Peyer's patch (tissue), 4 donors: Measurements from ENCODE around the gene SF1. TPM values are rescaled to one million over a fixed set of nuclear protein-coding genes. Genes with fewer than 3 reads are reported as not detected.
A peak's percentile ranks its signal among the peaks of the same experiment; 100 is the strongest.

Experiments used
- DNase-seq, 3 donors: peaks; one replicate each; pipeline ENCODE4 v3.0.0-alpha.2; 2017 to 2019
- H3K27ac ChIP-seq, 4 donors: fragments of 200-600 bp; sonication (generic); one replicate each; pipeline ENCODE4 v1.5.1; 2016 to 2019
- H3K27me3 ChIP-seq, 2 donors: fragments of 200-600 bp; sonication (generic); one replicate each; pipeline ENCODE4 v1.5.1; 2019
- H3K36me3 ChIP-seq, 3 donors: fragments of 200-600 bp; sonication (generic); one replicate each; pipeline ENCODE4 v1.5.1; 2016 to 2019
- H3K4me1 ChIP-seq, 4 donors: fragments of 200-600 bp; sonication (generic); one replicate each; pipeline ENCODE4 v1.5.1; 2016 to 2019
- H3K4me3 ChIP-seq, 4 donors: fragments of 200-600 bp; sonication (generic); 1 replicate in 3 of 4; 2 replicates in 1 of 4; pipeline ENCODE4 v1.5.1; 2016 to 2019; ENCODE audit warnings: mild to moderate bottlenecking in 1 of 4
- H3K9me3 ChIP-seq, 4 donors: fragments of 200-600 bp; sonication (generic); one replicate each; pipeline ENCODE4 v1.5.1; 2016 to 2019; ENCODE audit warnings: mild to moderate bottlenecking in 1 of 4
- POLR2A ChIP-seq, 2 donors: fragments of 450-650 bp; IDR thresholded peaks; one replicate each; pipeline ENCODE4 v1.5.1; 2017; ENCODE audit warnings: antibody characterized with exemption in 2 of 2, mild to moderate bottlenecking in 2 of 2, moderate library complexity in 2 of 2
- total RNA-seq, 4 donors: library from RNA; depleted of rRNA; stranded (reverse); fragments of >200 nt; gene quantifications; one replicate each; pipeline ENCODE4 v1.1.0, GENCODE V29; 2016
- TF ChIP-seq, protein P1 (sequence below), 6 experiments: fragments of 450-650 bp in 4 of 6; fragments of 200-600 bp in 2 of 6; sonication (generic) in 1 of 6; IDR thresholded peaks; one replicate each; pipeline ENCODE4 v1.5.1; 2017 to 2019; ENCODE audit warnings: antibody characterized with exemption in 6 of 6, mild to moderate bottlenecking in 3 of 6, moderate library complexity in 1 of 6

Gene SF1
- total RNA-seq, 4 donors from 2014 or later = 247 to 621 (median 392) TPM

DNA sequence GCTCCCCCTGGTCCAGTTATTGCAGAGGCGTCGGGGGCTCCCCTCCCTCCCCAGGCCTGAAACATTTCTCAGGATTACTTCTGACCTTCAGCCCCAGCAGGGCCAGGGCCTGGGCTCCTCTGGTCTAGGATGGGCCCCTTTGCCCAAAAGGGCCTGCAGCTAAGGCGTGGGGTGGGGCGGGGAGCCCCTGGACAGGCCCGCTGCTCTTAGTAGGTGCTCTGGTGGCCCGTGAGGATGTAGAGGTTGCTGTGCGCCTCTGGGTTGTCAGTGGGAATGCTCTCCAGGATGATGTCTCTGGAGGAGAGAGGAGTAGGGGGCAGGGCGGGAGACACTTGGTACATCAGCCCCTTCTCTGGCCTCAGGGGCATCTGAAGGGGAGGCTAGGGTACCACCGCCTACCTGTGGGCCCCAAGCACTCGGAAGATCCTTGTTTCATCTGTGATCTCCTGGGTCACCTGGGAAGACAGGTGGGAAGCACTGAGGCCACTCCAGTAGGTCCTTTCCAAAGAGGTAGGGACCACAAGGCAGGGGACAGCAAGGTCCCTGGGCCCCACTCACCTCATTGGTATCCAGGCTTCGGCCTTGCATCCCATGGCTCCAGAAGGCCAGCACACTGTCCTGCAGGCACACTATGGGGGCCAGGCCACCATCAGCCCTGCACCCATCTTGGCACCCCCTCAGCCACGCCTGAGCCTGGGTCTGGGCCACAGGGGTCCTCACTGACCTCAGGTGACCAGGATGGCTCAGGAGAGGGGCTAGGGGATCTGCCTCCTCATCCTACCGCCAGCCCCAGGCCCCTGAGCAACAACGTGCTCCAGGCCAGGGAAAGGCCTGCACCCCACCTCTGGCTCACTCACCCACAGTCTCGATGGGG lies 11.2 kb upstream of the SF1 start:
- Histone ChIP-seq H3K4me3 (no peak overlapping the region), H3K27me3 (no peaks in the 10 kb centered on the region), H3K9me3 (no peaks in the 10 kb centered on the region), H3K27ac (no peak overlapping the region), H3K4me1 (peaks cover 0 to 12% (median 0%) of the 10 kb centered on the region in 4 donors), H3K36me3 (peaks cover 0 to 6% (median 0%) of the 10 kb centered on the region in 3 donors)
- TF ChIP-seq POLR2A (IDR thresholded peaks at IDR 0.05) = no peak
- TF ChIP-seq, protein P1, sequence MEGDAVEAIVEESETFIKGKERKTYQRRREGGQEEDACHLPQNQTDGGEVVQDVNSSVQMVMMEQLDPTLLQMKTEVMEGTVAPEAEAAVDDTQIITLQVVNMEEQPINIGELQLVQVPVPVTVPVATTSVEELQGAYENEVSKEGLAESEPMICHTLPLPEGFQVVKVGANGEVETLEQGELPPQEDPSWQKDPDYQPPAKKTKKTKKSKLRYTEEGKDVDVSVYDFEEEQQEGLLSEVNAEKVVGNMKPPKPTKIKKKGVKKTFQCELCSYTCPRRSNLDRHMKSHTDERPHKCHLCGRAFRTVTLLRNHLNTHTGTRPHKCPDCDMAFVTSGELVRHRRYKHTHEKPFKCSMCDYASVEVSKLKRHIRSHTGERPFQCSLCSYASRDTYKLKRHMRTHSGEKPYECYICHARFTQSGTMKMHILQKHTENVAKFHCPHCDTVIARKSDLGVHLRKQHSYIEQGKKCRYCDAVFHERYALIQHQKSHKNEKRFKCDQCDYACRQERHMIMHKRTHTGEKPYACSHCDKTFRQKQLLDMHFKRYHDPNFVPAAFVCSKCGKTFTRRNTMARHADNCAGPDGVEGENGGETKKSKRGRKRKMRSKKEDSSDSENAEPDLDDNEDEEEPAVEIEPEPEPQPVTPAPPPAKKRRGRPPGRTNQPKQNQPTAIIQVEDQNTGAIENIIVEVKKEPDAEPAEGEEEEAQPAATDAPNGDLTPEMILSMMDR (IDR thresholded peaks at IDR 0.05) = no peak
- no peak for DNase-seq

DNA sequence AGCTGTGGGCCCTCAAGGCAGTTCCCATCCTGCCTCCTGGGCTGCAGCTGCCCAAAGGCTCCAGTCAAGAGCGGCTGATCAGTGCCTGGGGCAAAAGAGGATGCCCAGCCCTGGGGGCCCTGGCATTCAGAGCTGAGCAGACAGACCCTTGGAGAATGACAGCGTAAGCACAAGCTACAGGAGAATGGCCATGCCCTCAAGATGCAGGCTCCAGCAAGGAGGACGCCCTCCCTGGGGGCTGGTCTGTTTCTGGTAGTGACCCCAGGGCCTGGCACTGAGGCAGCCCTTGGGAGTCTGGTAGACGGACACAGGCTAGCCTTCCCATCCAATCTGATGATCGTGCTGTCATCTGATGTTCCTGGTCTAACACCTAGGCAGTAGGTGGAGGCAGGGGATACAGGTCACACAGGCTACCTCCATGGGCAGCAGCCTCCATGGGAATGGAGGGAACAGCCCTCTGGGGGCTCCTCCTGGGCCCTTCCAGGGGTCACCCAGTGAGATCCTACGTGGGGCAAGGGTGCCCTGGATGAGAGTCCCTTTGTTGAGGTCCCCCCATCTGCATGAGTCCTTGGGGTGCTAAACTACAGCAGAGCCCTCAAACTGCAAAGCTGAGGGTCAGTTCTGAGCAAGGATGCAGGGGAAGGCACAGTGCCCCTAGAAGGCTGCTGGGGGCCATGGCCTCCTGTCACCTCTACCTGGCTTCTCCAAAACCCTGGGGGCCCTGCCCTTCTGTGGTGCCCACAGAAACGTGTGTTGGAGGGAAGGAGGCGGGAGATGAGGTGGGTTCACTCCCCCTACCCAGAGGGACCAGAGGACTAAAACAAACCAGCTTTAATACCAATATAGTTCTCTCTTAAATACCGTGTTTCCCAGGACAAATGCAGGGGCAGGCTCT lies 10.2 kb upstream of the SF1 start:
- Histone ChIP-seq H3K36me3 (peaks cover 0 to 6% (median 0%) of the 10 kb centered on the region in 3 donors), H3K9me3 (no peaks in the 10 kb centered on the region), H3K27me3 (no peaks in the 10 kb centered on the region), H3K4me3 (no peak overlapping the region), H3K27ac (peak overlapping the region in 2 of 4 donors; percentile 34 to 38), H3K4me1 (peaks cover 0 to 12% (median 0%) of the 10 kb centered on the region in 4 donors)
- TF ChIP-seq, protein P1 (IDR thresholded peaks at IDR 0.05) = no peak
- TF ChIP-seq POLR2A (IDR thresholded peaks at IDR 0.05) = no peak
- peak in 1 of 3 donors; percentile 34 for DNase-seq

DNA sequence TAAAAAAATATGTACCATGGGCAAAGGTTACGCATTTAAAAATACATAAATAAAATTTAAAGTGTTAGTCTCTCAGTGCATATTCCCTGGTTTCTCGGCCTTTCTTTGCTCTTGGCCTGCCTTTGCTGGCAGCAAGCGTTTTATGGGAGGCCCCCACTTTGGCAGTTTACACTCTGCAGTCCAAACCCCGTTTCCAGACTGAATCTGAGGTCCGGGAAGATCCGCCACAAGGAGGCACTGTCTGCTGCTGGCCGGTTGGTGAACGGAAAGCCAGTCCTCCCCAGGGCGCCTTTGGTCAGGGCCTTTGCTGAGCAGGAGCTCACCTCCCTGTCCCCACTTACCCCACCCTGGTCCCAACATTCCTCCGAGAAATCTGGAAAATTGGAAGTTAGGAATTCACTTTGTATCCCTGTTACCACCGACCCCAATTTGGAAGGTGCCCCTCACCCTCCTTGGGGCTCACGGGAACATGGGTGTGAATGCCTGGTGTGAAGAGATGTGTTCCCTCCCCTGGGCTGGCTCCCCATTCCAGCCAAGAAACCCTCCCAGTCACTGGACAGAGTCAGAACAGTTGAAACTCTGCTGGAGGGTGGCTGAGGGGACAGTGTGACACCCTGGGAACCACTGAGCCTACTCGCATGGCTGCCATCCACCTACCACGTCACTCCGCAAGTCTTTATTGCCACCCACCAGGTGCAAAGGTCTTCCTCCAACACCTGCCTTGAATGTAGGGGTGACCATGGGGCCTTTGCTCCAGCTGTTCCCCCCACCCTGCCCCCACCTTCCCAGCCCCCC lies 9.4 kb upstream of the SF1 start:
- Histone ChIP-seq H3K27ac (peak overlapping the region in 2 of 4 donors; percentile 34 to 38), H3K36me3 (peaks cover 0 to 6% (median 0%) of the 10 kb centered on the region in 3 donors), H3K27me3 (no peaks in the 10 kb centered on the region), H3K4me3 (no peak overlapping the region), H3K9me3 (no peaks in the 10 kb centered on the region), H3K4me1 (peaks cover 0 to 12% (median 0%) of the 10 kb centered on the region in 4 donors)
- DNase-seq = peak; percentile 72 to 90 (median 86)
- TF ChIP-seq POLR2A (IDR thresholded peaks at IDR 0.05) = no peak
- TF ChIP-seq, protein P1 (IDR thresholded peaks at IDR 0.05) = peak; percentile 68 to 82 (median 74)

DNA sequence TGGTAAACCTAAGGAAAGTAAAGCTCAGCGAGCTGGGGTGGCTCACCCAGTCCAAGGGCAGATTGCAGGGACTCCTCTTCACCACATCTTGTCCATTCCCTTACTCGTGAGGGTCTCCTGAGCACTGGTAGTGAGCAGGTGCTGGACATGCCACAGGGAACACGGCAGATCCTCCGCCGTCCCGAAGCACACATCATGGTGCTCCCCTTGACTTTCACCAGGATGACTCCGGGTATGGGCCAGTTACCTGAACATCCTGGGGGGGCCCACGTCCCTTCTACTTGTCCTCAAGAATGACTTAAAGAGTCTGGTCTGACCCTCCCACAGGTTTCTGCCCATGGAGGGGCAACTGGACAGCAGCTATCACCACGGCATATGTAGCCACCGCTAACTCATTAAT lies 8.0 kb upstream of the SF1 start:
- Histone ChIP-seq H3K27ac (no peak overlapping the region), H3K27me3 (no peaks in the 10 kb centered on the region), H3K9me3 (no peaks in the 10 kb centered on the region), H3K4me3 (no peak overlapping the region), H3K36me3 (peaks cover 0 to 6% (median 0%) of the 10 kb centered on the region in 3 donors), H3K4me1 (peaks cover 0 to 12% (median 0%) of the 10 kb centered on the region in 4 donors)
- TF ChIP-seq, protein P1 (IDR thresholded peaks at IDR 0.05) = no peak
- TF ChIP-seq POLR2A (IDR thresholded peaks at IDR 0.05) = no peak
- DNase-seq = peak in 1 of 3 donors; percentile 16
